ENCODE measurements around the gene ATP6V0A1. TPM values are rescaled to one million over a fixed set of nuclear protein-coding genes. Genes with fewer than 3 reads are reported as not detected.
A peak's percentile ranks its signal among the peaks of the same experiment; 100 is the strongest.

Gene ATP6V0A1
- total RNA-seq, 1 experiment from 2014 or later = 55.2 TPM

GRCh38 chr17:42561897-42562387 is 103.3 kb downstream of the ATP6V0A1 start, which contains the start of gene COASY (continued):
- TF ChIP-seq, protein P1, sequence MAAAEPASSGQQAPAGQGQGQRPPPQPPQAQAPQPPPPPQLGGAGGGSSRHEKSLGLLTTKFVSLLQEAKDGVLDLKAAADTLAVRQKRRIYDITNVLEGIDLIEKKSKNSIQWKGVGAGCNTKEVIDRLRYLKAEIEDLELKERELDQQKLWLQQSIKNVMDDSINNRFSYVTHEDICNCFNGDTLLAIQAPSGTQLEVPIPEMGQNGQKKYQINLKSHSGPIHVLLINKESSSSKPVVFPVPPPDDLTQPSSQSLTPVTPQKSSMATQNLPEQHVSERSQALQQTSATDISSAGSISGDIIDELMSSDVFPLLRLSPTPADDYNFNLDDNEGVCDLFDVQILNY (CRISPR knock-in tag; IDR thresholded peaks at IDR 0.05) = peak; percentile 56; the same call in 1 of the 2 replicates
- TF ChIP-seq CBFB (CRISPR knock-in tag; IDR thresholded peaks at IDR 0.05; ENCODE audit: low read depth) (peak; percentile 78; the same call in 1 of the 2 replicates), EMX1 (CRISPR knock-in tag; IDR thresholded peaks at IDR 0.05) (no peak), NR1H2 (CRISPR knock-in tag; IDR thresholded peaks at IDR 0.05) (no peak), ZNF232 (CRISPR knock-in tag; IDR thresholded peaks at IDR 0.05) (no peak), PRRX2 (CRISPR knock-in tag; IDR thresholded peaks at IDR 0.05) (no peak), ERG (CRISPR knock-in tag; IDR thresholded peaks at IDR 0.05) (no peak), HMGXB4 (CRISPR knock-in tag; IDR thresholded peaks at IDR 0.05) (peak; percentile 55; the same call in 1 of the 2 replicates), TEAD1 (CRISPR knock-in tag; IDR thresholded peaks at IDR 0.05) (peak; percentile 75; the same call in 1 of the 2 replicates), TP53 (CRISPR knock-in tag; IDR thresholded peaks at IDR 0.05) (no peak), USF2 (CRISPR knock-in tag; IDR thresholded peaks at IDR 0.05) (no peak), NR2C2 (CRISPR knock-in tag; IDR thresholded peaks at IDR 0.05) (peak; percentile 95), FOXK1 (CRISPR knock-in tag; IDR thresholded peaks at IDR 0.05) (peak; percentile 96), JAZF1 (CRISPR knock-in tag; IDR thresholded peaks at IDR 0.05) (no peak), ZNF138 (CRISPR knock-in tag; conservative IDR thresholded peaks at IDR 0.05) (no peak)
- TF ChIP-seq, protein P2, sequence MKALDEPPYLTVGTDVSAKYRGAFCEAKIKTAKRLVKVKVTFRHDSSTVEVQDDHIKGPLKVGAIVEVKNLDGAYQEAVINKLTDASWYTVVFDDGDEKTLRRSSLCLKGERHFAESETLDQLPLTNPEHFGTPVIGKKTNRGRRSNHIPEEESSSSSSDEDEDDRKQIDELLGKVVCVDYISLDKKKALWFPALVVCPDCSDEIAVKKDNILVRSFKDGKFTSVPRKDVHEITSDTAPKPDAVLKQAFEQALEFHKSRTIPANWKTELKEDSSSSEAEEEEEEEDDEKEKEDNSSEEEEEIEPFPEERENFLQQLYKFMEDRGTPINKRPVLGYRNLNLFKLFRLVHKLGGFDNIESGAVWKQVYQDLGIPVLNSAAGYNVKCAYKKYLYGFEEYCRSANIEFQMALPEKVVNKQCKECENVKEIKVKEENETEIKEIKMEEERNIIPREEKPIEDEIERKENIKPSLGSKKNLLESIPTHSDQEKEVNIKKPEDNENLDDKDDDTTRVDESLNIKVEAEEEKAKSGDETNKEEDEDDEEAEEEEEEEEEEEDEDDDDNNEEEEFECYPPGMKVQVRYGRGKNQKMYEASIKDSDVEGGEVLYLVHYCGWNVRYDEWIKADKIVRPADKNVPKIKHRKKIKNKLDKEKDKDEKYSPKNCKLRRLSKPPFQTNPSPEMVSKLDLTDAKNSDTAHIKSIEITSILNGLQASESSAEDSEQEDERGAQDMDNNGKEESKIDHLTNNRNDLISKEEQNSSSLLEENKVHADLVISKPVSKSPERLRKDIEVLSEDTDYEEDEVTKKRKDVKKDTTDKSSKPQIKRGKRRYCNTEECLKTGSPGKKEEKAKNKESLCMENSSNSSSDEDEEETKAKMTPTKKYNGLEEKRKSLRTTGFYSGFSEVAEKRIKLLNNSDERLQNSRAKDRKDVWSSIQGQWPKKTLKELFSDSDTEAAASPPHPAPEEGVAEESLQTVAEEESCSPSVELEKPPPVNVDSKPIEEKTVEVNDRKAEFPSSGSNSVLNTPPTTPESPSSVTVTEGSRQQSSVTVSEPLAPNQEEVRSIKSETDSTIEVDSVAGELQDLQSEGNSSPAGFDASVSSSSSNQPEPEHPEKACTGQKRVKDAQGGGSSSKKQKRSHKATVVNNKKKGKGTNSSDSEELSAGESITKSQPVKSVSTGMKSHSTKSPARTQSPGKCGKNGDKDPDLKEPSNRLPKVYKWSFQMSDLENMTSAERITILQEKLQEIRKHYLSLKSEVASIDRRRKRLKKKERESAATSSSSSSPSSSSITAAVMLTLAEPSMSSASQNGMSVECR (CRISPR knock-in tag; IDR thresholded peaks at IDR 0.05; ENCODE audit: borderline replicate concordance) = peak; percentile 40; the same call in 1 of the 2 replicates
- TF ChIP-seq, protein P3, sequence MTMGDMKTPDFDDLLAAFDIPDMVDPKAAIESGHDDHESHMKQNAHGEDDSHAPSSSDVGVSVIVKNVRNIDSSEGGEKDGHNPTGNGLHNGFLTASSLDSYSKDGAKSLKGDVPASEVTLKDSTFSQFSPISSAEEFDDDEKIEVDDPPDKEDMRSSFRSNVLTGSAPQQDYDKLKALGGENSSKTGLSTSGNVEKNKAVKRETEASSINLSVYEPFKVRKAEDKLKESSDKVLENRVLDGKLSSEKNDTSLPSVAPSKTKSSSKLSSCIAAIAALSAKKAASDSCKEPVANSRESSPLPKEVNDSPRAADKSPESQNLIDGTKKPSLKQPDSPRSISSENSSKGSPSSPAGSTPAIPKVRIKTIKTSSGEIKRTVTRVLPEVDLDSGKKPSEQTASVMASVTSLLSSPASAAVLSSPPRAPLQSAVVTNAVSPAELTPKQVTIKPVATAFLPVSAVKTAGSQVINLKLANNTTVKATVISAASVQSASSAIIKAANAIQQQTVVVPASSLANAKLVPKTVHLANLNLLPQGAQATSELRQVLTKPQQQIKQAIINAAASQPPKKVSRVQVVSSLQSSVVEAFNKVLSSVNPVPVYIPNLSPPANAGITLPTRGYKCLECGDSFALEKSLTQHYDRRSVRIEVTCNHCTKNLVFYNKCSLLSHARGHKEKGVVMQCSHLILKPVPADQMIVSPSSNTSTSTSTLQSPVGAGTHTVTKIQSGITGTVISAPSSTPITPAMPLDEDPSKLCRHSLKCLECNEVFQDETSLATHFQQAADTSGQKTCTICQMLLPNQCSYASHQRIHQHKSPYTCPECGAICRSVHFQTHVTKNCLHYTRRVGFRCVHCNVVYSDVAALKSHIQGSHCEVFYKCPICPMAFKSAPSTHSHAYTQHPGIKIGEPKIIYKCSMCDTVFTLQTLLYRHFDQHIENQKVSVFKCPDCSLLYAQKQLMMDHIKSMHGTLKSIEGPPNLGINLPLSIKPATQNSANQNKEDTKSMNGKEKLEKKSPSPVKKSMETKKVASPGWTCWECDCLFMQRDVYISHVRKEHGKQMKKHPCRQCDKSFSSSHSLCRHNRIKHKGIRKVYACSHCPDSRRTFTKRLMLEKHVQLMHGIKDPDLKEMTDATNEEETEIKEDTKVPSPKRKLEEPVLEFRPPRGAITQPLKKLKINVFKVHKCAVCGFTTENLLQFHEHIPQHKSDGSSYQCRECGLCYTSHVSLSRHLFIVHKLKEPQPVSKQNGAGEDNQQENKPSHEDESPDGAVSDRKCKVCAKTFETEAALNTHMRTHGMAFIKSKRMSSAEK (CRISPR knock-in tag; IDR thresholded peaks at IDR 0.05; ENCODE audit: borderline replicate concordance) = no peak
